DOHH2 (cell line): ENCODE measurements around the gene RPS15A.

ENCODE experiments used
- H3F3A ChIP-seq: fragments of 200-600 bp; sonication (generic), shearing (Covaris generic); 2 replicates; pipeline ENCODE4 v1.6.0; 2016; ENCODE audit warnings: antibody characterized with exemption, mild to moderate bottlenecking; ENCODE audit not compliant: control insufficient read depth, insufficient read depth
- H3K27ac ChIP-seq: fragments of 200-600 bp; sonication (generic); 2 replicates; pipeline ENCODE4 v1.5.1; 2014; ENCODE audit warnings: low read depth, mild to moderate bottlenecking, low read length, moderate library complexity
- H3K27me3 ChIP-seq: fragments of 200-600 bp; sonication (generic); 2 replicates; pipeline ENCODE4 v1.6.1; 2014; ENCODE audit warnings: mild to moderate bottlenecking, low read length, mixed read lengths; ENCODE audit not compliant: control insufficient read depth
- H3K36me3 ChIP-seq: fragments of 200-600 bp; sonication (generic); 2 replicates; pipeline ENCODE4 v1.6.1; 2014; ENCODE audit warnings: mild to moderate bottlenecking, low read length, moderate library complexity, mixed read lengths; ENCODE audit not compliant: control insufficient read depth
- H3K4me1 ChIP-seq: fragments of 200-600 bp; sonication (generic); 2 replicates; pipeline ENCODE4 v1.6.1; 2014; ENCODE audit warnings: mild to moderate bottlenecking, low read length, mixed read lengths; ENCODE audit not compliant: control insufficient read depth
- H3K4me2 ChIP-seq: fragments of 200-600 bp; sonication (generic); 2 replicates; pipeline ENCODE4 v1.6.0; 2014; ENCODE audit warnings: mild to moderate bottlenecking, low read length, moderate library complexity
- H3K4me3 ChIP-seq: fragments of 200-600 bp; sonication (generic); 2 replicates; pipeline ENCODE4 v1.5.1; 2014; ENCODE audit warnings: mild to moderate bottlenecking, low read length, mixed read lengths
- H3K79me2 ChIP-seq: fragments of 200-600 bp; sonication (generic); 2 replicates; pipeline ENCODE4 v1.6.1; 2014; ENCODE audit warnings: mild to moderate bottlenecking, low read length, mixed read lengths; ENCODE audit not compliant: control insufficient read depth
- H3K9me2 ChIP-seq: fragments of 200-600 bp; sonication (generic); replicated peaks from 2 replicates; pipeline ENCODE4 v1.6.1; 2014; ENCODE audit warnings: mild to moderate bottlenecking, low read length, mixed read lengths; ENCODE audit not compliant: control insufficient read depth
- H3K9me3 ChIP-seq: fragments of 200-600 bp; sonication (generic); 2 replicates; pipeline ENCODE4 v1.6.1; 2014; ENCODE audit warnings: antibody characterized with exemption, low read length, mixed read lengths; ENCODE audit not compliant: control insufficient read depth, insufficient read depth
- H4K20me1 ChIP-seq: fragments of 200-600 bp; sonication (generic); 2 replicates; pipeline ENCODE4 v1.6.0; 2014; ENCODE audit warnings: low read depth, mild to moderate bottlenecking, antibody characterized with exemption, low read length, moderate library complexity; ENCODE audit not compliant: control insufficient read depth, insufficient read depth
- EZH2phosphoT487 ChIP-seq: fragments of 200-600 bp; sonication (generic); IDR thresholded peaks from 2 replicates; pipeline ENCODE4 v1.6.1; 2017; ENCODE audit warnings: borderline replicate concordance, mild to moderate bottlenecking, antibody characterized with exemption, low read length, moderate library complexity, mixed read lengths
- TF ChIP-seq, protein P1 (sequence below): fragments of 200-600 bp; sonication (generic); IDR thresholded peaks from one replicate; pipeline ENCODE4 v1.5.1; 2014; ENCODE audit warnings: antibody characterized with exemption, mild to moderate bottlenecking, low read depth, low read length; ENCODE audit not compliant: poor library complexity, severe bottlenecking

Gene RPS15A

DNA sequence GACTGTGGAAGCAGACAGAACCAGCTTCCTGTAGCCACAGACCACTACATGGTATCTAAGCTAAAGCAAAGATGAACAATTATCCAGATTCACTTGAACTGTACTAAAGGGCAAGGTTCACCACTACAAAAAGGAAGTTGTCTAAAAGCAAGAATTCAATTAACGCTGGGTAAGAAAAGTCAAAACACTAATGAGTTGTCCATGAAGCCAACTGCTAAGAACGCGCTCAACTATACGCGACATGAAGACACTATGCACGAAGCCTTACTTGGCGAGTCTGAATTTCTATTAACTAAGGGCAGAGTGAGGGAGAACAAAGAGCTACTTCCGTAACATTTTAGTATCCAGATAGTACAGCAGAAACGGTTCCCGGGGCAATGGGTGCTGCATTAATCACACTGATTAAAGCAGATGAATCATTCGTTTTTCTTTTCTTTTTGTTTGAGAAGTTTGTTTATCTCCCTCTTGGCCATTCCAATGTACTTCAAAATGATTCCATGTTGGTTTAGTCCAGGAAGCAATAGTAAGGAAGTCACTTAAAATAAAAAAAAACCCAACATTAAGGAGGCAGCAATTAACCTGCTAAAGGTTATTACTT lies 2.8 kb upstream of the RPS15A start:
- Histone ChIP-seq H3K79me2 (peaks cover 52% of the 10 kb centered on the region), H3F3A (peaks cover 68% of the 10 kb centered on the region)

DNA sequence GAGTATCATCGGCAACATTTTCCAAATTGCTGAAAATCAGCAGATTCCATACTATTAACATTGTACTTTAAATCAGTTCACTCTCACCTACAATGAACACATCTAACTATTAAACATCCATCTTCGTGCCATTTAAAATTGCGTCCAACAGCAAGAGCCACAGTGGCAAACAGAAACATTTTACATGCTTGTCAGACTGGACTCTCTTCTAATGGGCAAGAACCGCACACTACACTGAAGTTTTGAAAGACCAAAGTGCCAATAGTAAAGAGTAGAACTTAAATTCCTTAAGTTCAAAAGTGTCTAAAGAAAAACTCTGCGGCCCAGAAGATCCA lies 652 bp downstream of the RPS15A start:
- no peak for TF ChIP-seq EZH2phosphoT487
- TF ChIP-seq, protein P1, sequence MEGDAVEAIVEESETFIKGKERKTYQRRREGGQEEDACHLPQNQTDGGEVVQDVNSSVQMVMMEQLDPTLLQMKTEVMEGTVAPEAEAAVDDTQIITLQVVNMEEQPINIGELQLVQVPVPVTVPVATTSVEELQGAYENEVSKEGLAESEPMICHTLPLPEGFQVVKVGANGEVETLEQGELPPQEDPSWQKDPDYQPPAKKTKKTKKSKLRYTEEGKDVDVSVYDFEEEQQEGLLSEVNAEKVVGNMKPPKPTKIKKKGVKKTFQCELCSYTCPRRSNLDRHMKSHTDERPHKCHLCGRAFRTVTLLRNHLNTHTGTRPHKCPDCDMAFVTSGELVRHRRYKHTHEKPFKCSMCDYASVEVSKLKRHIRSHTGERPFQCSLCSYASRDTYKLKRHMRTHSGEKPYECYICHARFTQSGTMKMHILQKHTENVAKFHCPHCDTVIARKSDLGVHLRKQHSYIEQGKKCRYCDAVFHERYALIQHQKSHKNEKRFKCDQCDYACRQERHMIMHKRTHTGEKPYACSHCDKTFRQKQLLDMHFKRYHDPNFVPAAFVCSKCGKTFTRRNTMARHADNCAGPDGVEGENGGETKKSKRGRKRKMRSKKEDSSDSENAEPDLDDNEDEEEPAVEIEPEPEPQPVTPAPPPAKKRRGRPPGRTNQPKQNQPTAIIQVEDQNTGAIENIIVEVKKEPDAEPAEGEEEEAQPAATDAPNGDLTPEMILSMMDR = no peak
- peaks cover 94% of the 10 kb centered on the region for H3K36me3 ChIP-seq
- no peaks in the 10 kb centered on the region for H3K9me3 ChIP-seq
- H3K9me2 ChIP-seq = no peaks in the 10 kb centered on the region
- peak overlapping the region; percentile 59 for H3K27ac ChIP-seq
- peaks cover 33% of the 10 kb centered on the region for H3K4me1 ChIP-seq
- H3K4me3 ChIP-seq = peak overlapping the region; percentile 97
- H4K20me1 ChIP-seq = peaks cover 46% of the 10 kb centered on the region
- H3K27me3 ChIP-seq = no peaks in the 10 kb centered on the region
- H3K4me2 ChIP-seq = peak overlapping the region; percentile 98
- peaks cover 63% of the 10 kb centered on the region for H3K79me2 ChIP-seq
- H3F3A ChIP-seq = peaks cover 76% of the 10 kb centered on the region

More for the DNA sequence above, 2.8 kb upstream of the RPS15A start:
- H3K4me3 ChIP-seq = no peak overlapping the region
- no peaks in the 10 kb centered on the region for H3K9me2 ChIP-seq
- no peaks in the 10 kb centered on the region for H3K9me3 ChIP-seq
- no peak overlapping the region for H3K4me2 ChIP-seq
- H3K27me3 ChIP-seq = no peaks in the 10 kb centered on the region
- TF ChIP-seq, protein P1 = no peak
- no peak for TF ChIP-seq EZH2phosphoT487
- H4K20me1 ChIP-seq = peaks cover 22% of the 10 kb centered on the region
- no peak overlapping the region for H3K27ac ChIP-seq
- peaks cover 16% of the 10 kb centered on the region for H3K4me1 ChIP-seq
- peaks cover 92% of the 10 kb centered on the region for H3K36me3 ChIP-seq

DNA sequence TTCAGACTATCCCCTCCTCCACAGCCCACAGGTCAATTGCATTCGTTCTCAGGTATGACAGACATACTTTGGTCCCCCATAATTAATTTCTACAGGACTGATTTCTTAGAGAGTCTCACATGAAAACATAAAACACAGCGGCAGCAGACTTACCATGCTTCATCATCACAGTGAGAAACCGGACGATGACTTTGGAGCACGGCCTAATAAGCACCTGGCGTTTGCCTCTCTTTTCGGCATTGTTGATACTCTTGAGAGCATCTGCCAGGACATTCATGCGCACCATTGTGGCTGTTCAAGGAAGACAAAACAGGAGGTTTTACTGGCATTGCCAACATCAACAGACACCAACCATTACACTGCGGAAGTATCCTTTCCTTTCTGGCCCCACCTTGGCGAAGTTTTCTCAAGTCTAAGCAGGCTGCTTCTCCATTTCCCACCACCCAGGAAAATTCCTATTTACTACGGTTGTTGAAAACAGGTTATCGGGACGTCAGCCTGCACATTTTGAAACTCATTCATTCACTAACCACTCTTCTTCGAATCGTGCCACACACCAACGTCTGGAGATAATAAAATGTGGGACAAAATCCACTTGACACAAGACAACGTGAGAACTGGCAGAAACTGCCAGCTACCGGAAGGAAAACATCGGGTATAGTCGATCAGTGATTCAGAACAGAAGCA lies 1.2 kb downstream of the RPS15A start:
- Histone ChIP-seq H3K4me1 (peaks cover 33% of the 10 kb centered on the region), H3K9me2 (no peaks in the 10 kb centered on the region), H3K4me3 (peak overlapping the region; percentile 97), H3F3A (peaks cover 73% of the 10 kb centered on the region), H3K9me3 (no peaks in the 10 kb centered on the region), H3K27me3 (no peaks in the 10 kb centered on the region), H3K4me2 (peak overlapping the region; percentile 98), H3K79me2 (peaks cover 65% of the 10 kb centered on the region), H4K20me1 (peaks cover 50% of the 10 kb centered on the region), H3K36me3 (peaks cover 94% of the 10 kb centered on the region), H3K27ac (peak overlapping the region; percentile 59)
- TF ChIP-seq, protein P1 = no peak
- no peak for TF ChIP-seq EZH2phosphoT487
